KBM-7 (cell line): ENCODE results near the gene MMP20.

ENCODE experiments used
- DNase-seq: peaks from one replicate; pipeline ENCODE4 v3.0.0-alpha.2; 2015
- in situ Hi-C: fragments of 300-500 bp; cut with MboI; formaldehyde crosslinking; loops from 2 replicates; pipeline ENCODE4 v1.14.3; 2020; ENCODE audit warnings: low sequenced_read_pairs, low pct_unique_long_range_greater_than_20kb, mixed read lengths

The MMP20 gene

DNA sequence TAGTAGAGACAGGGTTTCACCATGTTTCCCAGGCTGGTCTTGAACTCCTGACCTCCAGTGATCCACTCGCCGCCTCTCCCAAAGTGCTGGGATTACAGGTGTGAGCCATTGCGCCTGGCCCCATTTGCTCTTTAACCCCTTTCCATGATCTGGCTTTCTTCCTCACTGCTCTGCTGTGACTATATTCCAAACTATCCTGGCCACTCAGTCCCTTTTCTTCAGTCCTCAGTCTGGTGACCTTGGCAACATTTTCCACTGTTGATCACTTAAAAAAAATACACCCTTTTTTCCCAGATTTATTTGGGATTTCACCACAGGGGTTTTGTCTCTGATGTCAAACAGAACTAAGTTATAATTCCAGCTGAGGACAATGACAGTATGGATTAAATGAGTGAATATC is 24.5 kb downstream of the MMP20 start:
- no peak for DNase-seq
- in situ Hi-C loops = no loop called here

DNA sequence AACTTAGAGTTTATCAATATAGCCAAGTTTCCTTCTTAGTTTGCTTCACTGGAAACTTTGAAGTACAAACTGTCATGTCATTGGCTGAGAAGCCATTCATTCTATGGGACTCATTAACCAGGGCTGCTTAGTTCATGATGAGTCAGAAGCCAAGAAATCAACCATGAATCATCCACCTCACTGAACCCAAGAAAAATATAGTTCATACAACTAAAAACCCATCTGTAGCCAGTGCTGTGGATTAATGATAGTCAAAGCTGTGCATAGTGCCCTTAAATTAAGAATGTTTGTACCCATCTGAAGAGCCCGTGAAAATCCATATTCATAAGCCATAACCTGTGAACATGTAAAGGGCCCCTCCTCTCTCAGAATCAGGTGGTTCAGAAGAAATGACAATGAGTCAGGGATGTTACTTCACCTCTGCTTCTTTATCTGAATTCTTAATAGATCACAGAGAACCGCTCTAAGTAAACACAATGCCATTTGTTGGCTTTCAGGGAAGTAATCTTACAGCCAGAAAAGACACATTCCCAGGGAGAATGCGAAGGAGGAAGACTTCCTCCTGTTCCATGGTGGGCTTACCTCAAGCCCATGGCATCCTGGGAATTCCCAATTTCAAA is 25.4 kb downstream of the MMP20 start:
- in situ Hi-C loops = no loop called here
- no peak for DNase-seq

DNA sequence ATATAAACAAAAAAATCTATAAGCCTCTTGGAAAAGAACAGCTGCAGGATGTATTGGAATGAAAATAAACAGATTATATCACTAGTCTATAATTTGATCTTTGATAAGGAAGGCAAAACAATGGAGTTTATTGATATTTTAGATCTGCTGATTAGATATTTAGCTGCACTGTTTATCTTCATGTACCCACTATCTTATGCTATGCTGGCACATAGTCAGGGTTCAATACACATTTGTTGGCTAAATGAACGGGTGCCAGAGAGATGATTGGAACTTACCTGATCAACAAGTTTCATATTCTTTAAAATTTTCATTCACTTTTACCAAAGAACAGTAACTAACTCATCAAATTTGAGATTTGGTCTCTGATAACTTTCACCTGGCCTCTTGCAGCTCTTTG is 26.9 kb downstream of the MMP20 start:
- no peak for DNase-seq
- in situ Hi-C loops = no loop called here

DNA sequence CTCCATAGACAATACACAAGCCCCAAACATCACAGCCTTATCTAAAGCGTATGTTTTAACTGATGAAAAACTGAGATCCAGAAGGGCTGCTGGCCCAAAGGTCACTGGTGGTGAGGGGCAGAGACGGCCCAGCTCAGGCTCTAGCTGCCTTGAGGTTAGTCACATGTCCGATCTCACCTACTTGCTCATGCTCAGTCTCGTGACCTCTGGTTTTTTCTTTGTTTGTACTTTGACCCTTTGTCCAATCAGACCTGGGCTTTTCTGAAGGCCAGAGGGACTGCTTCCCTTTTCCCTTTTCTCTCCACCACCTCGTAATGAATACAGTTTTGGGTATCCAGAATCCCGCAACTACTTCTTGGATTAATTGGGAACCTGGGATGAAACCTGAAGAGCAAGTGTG is 28.6 kb downstream of the MMP20 start:
- no peak for DNase-seq
- in situ Hi-C loops = no loop called here

DNA sequence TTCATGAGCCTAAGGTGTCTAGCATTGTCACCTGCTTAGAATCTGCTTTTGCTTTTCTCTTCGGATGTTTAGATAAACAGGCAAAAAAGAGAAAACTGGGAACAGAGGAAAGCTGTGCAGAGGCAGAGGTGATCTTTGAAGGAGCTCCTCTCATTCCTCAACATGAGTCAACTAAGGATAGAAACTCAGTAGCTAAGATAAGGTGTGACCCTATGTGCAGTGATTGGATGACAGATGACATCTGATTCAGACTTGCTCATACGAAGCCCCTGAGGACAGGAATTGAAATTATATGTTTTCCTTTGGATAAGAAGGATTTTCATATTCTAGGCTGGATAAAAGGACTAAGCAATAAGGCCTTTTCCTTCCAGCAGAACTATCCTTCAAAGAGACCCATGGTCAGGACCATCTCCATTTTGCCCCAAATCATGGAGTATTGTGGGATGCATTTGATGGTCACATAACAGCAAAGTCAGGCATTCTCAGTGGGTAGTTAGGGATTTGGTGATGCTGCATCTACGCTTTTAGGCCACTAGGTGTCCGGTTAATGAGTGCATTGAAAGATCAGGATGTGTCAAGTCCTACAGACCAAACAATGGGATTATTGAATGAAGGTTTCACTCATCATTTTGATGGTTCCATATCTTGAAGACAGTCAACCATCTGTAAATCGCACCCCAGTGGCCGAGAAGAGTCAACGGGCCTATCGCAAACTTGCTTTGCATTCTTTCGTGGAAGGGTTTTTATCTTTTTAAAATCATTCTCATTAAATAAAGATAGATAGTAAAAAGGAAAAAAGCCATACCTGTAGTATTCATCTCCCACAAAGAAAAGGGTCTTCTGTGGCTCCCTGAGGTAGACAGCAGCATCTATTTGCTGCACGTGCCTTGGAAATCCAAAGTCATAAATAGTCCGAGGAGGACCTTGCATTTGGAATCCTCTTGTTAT is 32.2 kb downstream of the MMP20 start:
- in situ Hi-C loops = no loop called here
- peak; percentile 19 for DNase-seq

DNA sequence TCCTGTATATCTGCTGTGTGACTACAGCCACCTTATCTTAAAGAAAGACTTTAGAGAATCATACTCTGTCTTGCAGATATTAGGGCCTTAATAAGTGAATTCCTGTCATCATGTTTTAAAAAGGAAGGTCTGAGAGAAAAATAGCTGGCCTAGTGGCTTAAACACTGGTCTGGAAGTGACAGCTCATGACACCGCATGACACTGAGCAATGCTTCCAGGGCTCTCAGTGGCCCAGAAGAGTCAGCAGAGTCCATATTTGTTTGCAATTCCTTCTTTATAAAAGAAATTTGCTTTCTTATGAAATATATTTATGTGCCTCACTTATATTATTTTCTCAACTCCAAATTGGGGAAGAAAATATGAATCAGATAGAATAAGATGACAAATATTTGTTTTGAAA is 33.0 kb downstream of the MMP20 start:
- in situ Hi-C loops = no loop called here
- DNase-seq = no peak

DNA sequence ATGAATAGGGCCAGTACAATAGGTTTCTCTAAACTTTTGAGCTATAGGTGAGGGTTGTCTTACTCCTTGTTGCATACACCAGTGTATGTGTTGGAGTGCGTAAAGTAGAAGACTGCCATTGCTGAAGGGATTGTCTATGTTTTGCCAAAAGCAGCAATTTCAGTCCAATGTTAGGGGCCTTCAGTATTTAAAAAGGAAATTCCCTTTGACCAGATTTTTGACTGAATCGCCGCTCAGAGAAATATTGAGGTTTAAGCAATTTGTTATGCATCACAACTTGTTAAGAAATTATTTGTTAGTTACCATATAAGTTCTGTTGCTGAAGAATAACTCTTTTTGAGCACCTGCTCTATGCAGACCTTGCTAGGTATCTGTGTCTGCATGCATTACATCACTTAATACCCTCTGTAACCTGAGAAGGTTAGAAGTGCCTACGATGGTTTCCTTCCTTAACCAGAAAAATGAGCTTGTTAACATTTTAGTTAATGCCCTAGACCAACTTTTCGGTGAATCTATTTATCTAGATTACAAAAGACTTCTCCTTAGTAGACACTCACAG is 33.9 kb downstream of the MMP20 start:
- no peak for DNase-seq
- in situ Hi-C loops = no loop called here

DNA sequence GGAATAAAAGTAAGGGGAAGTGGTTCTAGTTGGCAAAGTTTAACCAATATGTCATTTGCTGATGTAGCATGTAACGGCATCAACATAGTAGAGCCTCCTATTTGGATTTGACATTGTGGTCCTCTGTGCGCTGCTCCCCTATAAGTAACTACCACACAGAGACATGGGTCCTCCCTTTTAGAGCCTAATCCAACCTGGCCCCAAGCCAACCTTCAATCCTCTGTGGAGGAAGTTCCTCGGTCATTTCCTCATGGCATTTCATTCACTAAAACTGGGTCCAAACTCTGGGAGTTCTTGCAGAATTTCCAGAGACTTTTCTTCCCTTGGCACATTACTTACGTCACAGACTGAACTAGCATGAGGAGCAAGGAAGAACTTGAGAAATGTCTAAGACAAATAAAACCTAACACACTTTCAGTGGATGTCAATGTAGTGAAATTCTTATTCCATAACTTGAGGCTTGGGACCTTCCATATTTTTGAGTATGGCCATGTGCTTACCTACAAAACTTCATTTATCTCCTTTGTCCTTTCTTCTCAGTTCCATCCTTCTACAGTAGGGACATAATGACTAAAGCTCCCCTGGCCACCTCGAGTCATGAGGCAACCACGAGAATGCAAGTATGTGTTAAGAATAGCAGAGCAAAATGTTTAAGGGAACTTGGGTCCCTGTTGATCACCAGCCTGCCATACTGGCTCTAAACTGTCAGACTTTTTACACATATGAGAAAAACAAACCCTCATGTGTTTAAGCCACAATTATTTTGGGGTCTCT is 34.7 kb downstream of the MMP20 start:
- in situ Hi-C loops = no loop called here
- DNase-seq = no peak

DNA sequence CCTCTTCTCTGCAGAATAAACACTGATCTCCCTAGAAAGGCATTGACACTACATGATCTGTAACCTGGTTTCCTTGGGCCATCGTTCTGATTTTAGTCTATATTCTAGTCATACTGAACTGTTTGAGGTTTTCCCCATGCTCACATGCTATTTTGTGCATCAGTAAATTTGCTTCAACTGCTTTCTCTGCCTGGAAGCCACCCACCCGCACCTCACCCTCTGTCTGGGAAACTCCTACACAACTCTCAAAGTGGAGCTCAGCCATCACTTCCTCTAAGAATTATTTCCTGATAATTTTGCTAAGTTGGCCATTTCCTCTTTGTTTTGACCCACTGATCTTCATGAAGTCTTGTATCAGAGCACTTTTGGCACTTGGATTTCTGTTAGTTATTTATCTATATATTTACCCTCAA is 36.1 kb downstream of the MMP20 start:
- DNase-seq = peak; percentile 60
- in situ Hi-C loops = no loop called here

DNA sequence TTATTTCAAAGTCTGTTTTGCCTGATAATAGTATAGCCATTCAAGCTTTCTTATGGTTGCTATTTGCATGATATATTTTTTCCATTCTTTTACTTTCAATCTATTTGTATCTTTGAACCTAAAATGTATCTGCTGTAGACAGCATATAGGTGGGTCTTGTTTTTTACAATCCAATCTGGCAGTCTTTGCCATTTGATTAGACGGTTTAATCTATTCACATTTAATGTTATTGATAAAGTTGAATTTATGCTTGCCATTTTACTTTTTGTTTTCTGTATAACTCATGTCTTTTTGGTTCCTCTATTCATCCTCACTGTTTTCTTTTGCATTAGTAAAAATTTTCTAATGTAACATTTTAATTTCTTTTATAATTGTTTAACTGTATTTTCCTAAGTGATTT is 37.4 kb downstream of the MMP20 start:
- DNase-seq = no peak
- in situ Hi-C loops = no loop called here

DNA sequence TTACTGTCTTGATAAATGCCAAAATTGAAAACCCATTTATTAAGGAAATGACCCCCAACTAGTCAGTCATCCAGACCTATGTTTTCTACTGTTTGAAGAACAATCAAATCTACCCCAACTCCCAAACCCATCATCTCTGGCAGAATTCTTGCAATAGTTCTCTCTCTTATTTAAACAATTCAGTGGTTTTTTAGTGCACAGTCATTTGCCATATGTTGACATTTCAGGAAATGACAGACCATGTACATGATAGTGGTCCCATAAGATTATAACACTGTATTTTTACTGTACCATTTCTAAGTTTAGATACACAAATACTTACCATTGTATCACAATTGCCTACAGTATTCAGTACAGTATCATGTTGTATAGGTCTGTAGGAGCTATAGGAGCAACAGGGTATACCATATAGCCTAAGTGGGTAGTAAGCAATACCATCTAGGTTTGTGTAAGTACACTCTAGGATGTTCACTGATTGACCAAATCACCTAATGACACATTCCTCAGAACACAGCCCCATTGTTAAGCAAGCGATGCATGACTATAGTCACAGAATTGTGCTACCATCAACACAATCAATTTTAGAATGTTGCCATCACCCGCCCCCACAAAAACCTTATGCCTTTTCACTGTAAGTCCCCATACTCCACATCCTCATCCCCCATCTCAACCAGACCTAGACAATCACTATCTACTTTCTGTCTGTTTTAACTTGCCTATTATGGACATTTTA is 41.8 kb downstream of the MMP20 start:
- no peak for DNase-seq
- in situ Hi-C loops = no loop called here

DNA sequence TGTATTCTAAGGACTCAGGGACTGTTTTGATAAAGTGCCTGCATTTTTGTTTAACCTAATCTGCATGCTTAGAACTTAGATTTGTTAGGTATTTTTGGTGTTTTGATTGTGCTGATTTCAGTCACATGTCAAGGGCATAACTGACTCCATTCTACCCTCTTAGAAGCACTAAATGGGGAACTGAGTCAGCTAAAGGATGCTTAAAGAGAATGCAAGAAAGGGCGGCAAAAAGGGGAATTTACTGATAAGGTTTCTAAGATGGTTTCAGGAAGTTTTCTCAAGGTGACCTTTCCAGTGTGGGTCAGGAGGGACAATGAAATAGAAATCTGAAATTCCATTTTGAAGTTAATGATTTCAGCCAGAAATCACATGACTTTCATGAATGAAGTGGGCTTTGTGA is 43.0 kb downstream of the MMP20 start:
- in situ Hi-C loops = no loop called here
- DNase-seq = no peak

DNA sequence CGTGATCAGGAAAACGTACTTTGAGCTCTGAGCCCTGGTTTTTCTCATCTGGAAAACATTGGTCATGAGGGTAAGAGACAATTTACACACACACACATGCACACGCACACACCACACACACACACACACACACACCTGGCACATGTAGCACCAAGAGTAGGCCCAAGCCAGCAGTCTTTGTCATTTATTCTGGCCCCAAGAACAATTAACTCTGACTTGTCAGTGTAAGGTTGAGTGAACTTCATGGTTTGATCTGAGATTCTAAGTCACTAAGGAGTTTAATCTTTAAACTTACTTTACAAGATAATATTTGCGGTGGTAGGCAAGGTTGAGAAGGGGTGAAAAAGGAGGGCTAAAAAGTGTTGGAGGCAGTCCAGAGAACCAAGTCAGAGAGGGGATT is 44.1 kb downstream of the MMP20 start:
- DNase-seq = no peak
- in situ Hi-C loops = no loop called here

DNA sequence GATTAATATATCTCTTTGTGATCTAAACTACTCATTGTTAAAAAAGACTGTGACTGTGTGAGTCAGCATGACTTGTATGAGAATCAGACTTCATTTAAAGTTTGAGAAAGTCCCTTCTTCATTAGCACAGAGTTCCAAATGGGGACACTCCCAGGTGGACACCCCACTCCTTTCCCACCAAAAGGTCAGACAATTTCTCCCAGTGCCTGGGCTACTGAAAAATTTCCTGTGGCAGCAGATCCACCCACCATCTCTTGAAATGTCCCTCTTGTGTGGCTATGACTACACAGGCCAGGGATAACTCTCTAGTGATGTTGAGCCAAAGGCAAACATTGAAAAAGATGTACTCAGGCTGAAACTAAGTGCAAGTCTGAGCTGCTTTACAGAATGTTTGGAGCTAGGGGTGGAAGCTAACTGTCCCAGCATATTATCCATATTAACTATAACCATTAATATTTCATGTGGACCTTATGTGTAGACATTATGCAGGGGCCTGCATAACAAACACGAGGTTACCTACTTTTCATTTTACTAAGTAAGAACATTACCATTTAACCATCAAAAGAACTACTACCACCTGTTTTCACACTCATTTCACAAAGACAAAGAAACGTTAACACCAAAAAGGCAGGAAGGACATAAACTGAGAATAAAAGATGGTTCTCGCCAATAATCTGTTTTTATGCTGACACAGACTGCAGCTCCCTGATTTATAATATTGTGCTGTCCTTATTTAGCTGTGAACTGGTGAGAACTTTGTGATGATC is 44.8 kb downstream of the MMP20 start:
- DNase-seq = no peak
- in situ Hi-C loops = no loop called here

DNA sequence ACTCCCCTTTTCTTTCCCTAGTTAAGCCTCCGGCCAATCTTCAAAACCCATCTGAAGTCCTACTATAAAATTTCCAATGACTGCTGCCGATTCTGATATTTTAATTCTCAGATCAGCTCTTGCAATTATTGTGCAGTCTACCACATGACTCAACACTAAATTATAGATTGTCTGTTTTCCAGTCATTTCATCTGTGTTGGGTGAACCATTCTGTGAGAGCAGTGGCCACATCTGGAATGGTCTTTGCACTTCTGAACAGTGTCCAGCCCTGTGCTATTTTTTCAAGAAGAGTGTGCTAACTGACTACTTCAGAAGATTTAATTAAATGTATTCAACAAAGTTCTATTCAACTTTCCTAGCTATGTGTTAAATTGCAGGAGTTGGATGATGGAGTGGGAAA is 47.4 kb downstream of the MMP20 start:
- in situ Hi-C loops = no loop called here
- DNase-seq = no peak

DNA sequence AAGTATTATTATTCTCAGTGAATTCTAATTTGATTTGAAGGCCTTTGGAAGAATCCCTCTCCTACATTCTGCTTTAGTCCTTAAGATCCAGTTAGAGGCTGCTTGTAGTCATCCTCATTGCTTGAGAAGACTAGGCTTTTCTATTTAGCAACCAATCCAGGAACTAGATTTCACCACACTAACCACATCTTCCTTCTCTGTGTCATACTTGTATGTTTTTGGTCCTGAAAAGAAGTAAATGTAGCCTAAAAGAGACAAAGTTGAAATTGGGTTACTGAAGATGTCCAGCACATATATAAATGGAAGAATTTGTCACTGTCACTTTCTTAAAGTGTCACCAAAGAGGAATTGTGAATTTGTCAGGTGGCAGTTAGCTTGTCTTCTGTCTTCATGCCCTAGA is 48.0 kb downstream of the MMP20 start:
- DNase-seq = peak; percentile 45
- in situ Hi-C loops = no loop called here

DNA sequence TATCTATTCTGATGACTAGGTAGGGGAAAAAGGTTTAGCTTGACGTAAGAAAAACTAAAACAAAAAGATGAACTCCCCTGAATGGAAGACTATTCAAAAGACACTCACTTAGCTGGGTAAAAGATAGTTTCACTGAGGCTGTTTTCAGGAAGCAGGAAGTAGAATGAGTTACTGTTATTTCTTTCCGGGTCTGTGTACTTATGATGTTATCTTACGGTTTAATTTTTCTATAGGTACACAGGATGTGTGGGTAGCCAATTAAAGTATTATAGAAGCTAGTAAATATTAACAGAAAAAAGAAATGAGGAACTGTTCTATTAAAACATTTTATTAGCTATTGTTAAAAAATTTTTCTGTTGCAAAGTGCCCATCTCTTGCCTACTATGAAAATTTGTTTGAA is 48.8 kb downstream of the MMP20 start:
- in situ Hi-C loops = no loop called here

DNA sequence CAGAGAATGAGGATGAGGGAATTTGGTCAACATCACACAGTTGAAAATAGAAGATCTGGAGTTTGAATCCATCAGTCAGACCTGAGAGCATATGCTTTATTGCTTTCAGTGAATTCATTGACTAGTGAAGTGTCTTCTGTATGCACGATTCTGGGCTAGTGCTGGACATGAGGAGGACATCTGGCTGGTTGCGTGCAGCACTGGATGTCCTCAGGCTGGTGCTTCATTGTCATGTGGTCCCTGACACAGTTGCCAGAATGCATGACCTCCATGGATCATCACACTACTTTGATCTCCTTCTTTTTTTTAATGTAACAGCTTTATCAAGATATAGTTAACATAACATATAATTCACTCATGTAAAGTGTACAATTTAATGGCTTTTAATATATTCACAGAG is 50.1 kb downstream of the MMP20 start:
- no peak for DNase-seq
- in situ Hi-C loops = no loop called here

More for the DNA sequence above, 48.8 kb downstream of the MMP20 start:
- no peak for DNase-seq
